Left renal cortex interstitium (tissue), 4 donors: Measurements from ENCODE around the gene UBE2S. TPM values are rescaled to one million over a fixed set of nuclear protein-coding genes. Genes with fewer than 3 reads are reported as not detected.
"Not testable (repeated sequence)": the region's sequence is repeated elsewhere in the genome, so short reads cannot be mapped to it uniquely, and the experiment has no call there.

Source experiments
- DNase-seq, 4 donors: peaks; one replicate each; pipeline ENCODE4 v3.0.0-alpha.2; 2013; ENCODE audit warnings: low read depth in 4 of 4, low spot score in 2 of 4, missing footprints in 1 of 4
- polyA plus RNA-seq, 4 donors: library from polyadenylated mRNA; unstranded; fragments of 120-200 nt; gene quantifications; one replicate each; pipeline ENCODE4 v1.2.1, GENCODE V29; 2013; ENCODE audit not compliant: insufficient read length in 4 of 4

Gene UBE2S
- polyA plus RNA-seq, 4 donors: 38.3 to 71.0 (median 48.0) TPM

GRCh38 chr19:55407800-55408532 lies 378 bp upstream of the UBE2S start:
- DNase-seq: peak; percentile 94 to 99 (median 98)

GRCh38 chr19:55406826-55407549 lies 600 bp downstream of the UBE2S start:
- DNase-seq: no peak

- DNase-seq: no peak
Measured at GRCh38 chr19:55406091-55406825, 1.3 kb downstream of the UBE2S start.

- no peak for DNase-seq
Measured at GRCh38 chr19:55405638-55406037, 1.9 kb downstream of the UBE2S start.

GRCh38 chr19:55402509-55402908 lies 5.1 kb downstream of the UBE2S start:
- DNase-seq: no peak

- not testable (repeated sequence) for DNase-seq
Measured at GRCh38 chr19:55401390-55401789, 6.2 kb downstream of the UBE2S start.

- DNase-seq: no peak
Measured at GRCh38 chr19:55400281-55401087, 7.1 kb downstream of the UBE2S start.

GRCh38 chr19:55398200-55398925 lies 9.2 kb downstream of the UBE2S start:
- DNase-seq: no peak

- DNase-seq: no peak
Measured at GRCh38 chr19:55392820-55393761, 14.5 kb downstream of the UBE2S start.

- DNase-seq: no peak
Measured at GRCh38 chr19:55391702-55392615, 15.6 kb downstream of the UBE2S start.

GRCh38 chr19:55391191-55391670 lies 16.4 kb downstream of the UBE2S start:
- no peak for DNase-seq

GRCh38 chr19:55390461-55390880 lies 17.1 kb downstream of the UBE2S start:
- DNase-seq: no peak

- no peak for DNase-seq
Measured at GRCh38 chr19:55389386-55390317, 17.9 kb downstream of the UBE2S start.

GRCh38 chr19:55387736-55388497 lies 19.7 kb downstream of the UBE2S start:
- no peak for DNase-seq

- DNase-seq: no peak
Measured at GRCh38 chr19:55386493-55386971, 21.1 kb downstream of the UBE2S start.
